ENCODE data around the gene C6orf132. TPM values are rescaled to one million over a fixed set of nuclear protein-coding genes. Genes with fewer than 3 reads are reported as not detected.

Gene C6orf132
- total RNA-seq, 1 donor from 2014 or later, result 5.3 TPM

DNA sequence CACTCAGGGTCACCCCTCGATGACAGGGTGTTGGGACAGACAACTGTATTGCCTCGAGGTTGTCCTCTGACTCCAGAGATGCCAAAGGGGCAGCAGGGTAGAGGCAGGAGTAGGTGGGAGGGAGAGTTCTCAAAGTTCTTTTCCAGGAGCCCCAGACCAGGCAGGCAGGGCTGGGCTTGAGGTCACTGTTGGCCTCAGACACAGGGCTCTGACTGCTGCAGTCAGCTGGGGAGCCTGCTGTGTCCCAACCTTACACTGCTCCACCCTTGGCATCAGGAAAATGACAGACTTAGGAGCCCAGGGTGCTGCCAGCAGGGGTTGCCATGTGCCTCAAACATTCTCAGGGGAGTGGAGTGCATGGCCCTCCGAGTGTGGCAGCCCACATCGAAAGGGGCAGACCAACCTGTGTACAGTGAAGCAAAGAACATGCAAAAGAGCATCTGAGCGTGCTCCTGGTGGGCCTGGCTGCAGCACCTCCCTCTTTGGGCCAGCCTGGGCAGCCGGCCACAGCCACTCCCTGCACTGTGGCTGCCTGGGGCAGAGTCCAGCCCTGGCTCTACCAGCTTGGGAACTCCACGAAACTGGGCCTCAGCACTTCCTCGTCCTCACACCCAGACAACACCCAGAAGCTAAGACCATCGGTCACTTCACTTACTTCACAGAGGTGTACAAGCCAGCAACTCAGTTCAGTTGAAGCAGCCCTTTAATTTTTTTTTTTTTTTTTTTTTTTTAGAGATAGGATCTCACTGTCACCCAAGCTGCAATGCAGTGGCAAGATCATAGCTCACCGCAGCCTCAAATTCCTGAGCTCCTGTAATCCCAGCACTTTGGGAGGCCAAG is 24.0 kb downstream of the C6orf132 start:
- Mint-ChIP-seq H3K27ac (ENCODE audit: unreplicated experiment) (no peak overlapping the region), H3K36me3 (ENCODE audit: low read depth, unreplicated experiment) (peaks cover 2% of the 10 kb centered on the region), H3K4me1 (ENCODE audit: low read depth, unreplicated experiment) (peaks cover 4% of the 10 kb centered on the region), H3K4me3 (ENCODE audit: unreplicated experiment) (no peak overlapping the region), H3K27me3 (ENCODE audit: low read depth, unreplicated experiment) (no peaks in the 10 kb centered on the region), H3K9me3 (ENCODE audit: unreplicated experiment) (no peaks in the 10 kb centered on the region)
- H3K27ac ChIP-seq (ENCODE audit: low read depth, low read length), result no peak overlapping the region
- H4K20me1 ChIP-seq (ENCODE audit: insufficient read depth, low read length), result peaks cover 5% of the 10 kb centered on the region
- no peak for DNase-seq (ENCODE audit: low read depth)
- H3K79me2 ChIP-seq (ENCODE audit: insufficient read depth, low read length), result no peaks in the 10 kb centered on the region
- no peak for TF ChIP-seq EZH2 (IDR thresholded peaks at IDR 0.05; ENCODE audit: insufficient read depth, low read length)
- TF ChIP-seq, protein P1, sequence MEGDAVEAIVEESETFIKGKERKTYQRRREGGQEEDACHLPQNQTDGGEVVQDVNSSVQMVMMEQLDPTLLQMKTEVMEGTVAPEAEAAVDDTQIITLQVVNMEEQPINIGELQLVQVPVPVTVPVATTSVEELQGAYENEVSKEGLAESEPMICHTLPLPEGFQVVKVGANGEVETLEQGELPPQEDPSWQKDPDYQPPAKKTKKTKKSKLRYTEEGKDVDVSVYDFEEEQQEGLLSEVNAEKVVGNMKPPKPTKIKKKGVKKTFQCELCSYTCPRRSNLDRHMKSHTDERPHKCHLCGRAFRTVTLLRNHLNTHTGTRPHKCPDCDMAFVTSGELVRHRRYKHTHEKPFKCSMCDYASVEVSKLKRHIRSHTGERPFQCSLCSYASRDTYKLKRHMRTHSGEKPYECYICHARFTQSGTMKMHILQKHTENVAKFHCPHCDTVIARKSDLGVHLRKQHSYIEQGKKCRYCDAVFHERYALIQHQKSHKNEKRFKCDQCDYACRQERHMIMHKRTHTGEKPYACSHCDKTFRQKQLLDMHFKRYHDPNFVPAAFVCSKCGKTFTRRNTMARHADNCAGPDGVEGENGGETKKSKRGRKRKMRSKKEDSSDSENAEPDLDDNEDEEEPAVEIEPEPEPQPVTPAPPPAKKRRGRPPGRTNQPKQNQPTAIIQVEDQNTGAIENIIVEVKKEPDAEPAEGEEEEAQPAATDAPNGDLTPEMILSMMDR (IDR thresholded peaks at IDR 0.05; ENCODE audit: insufficient read depth, low read depth, low read length), result no peak
- H2AFZ ChIP-seq (ENCODE audit: low read depth, low read length), result no peak overlapping the region
- no peak overlapping the region for H3K4me2 ChIP-seq (ENCODE audit: low read length)
- no peaks in the 10 kb centered on the region for H3K27me3 ChIP-seq (ENCODE audit: insufficient read depth, low read length)
- no peaks in the 10 kb centered on the region for H3K9me3 ChIP-seq (ENCODE audit: insufficient read depth, low read depth, low read length)
- H3K9ac ChIP-seq (ENCODE audit: low read length), result no peak overlapping the region
- no peak for FAIRE-seq
- H3K4me3 ChIP-seq (ENCODE audit: insufficient read depth, low read depth, low read length), result no peak overlapping the region
- no peaks in the 10 kb centered on the region for H3K36me3 ChIP-seq (ENCODE audit: insufficient read depth, low read length)
- H3K4me1 ChIP-seq (ENCODE audit: insufficient read depth, low read length), result peaks cover 8% of the 10 kb centered on the region

- peaks cover 4% of the 10 kb centered on the region for H3K4me1 Mint-ChIP-seq (ENCODE audit: low read depth, unreplicated experiment)
Measured at GRCh38 chr6:42117843-42118161, 24.6 kb downstream of the C6orf132 start.

More at GRCh38 chr6:42117843-42118161, 24.6 kb downstream of the C6orf132 start:
- H3K9me3 ChIP-seq (ENCODE audit: insufficient read depth, low read depth, low read length), result no peaks in the 10 kb centered on the region
- no peaks in the 10 kb centered on the region for H3K9me3 Mint-ChIP-seq (ENCODE audit: unreplicated experiment)
- H3K27ac ChIP-seq (ENCODE audit: low read depth, low read length), result no peak overlapping the region
- DNase-seq (ENCODE audit: low read depth), result no peak
- peaks cover 5% of the 10 kb centered on the region for H4K20me1 ChIP-seq (ENCODE audit: insufficient read depth, low read length)
- no peak for TF ChIP-seq EZH2 (IDR thresholded peaks at IDR 0.05; ENCODE audit: insufficient read depth, low read length)
- TF ChIP-seq, protein P1 (IDR thresholded peaks at IDR 0.05; ENCODE audit: insufficient read depth, low read depth, low read length), result no peak
- no peak overlapping the region for H3K4me3 Mint-ChIP-seq (ENCODE audit: unreplicated experiment)
- no peak overlapping the region for H3K4me3 ChIP-seq (ENCODE audit: insufficient read depth, low read depth, low read length)
- H3K4me2 ChIP-seq (ENCODE audit: low read length), result no peak overlapping the region
- FAIRE-seq, result no peak
- no peak overlapping the region for H2AFZ ChIP-seq (ENCODE audit: low read depth, low read length)
- H3K36me3 Mint-ChIP-seq (ENCODE audit: low read depth, unreplicated experiment), result peaks cover 2% of the 10 kb centered on the region
- H3K4me1 ChIP-seq (ENCODE audit: insufficient read depth, low read length), result peaks cover 8% of the 10 kb centered on the region
- no peak overlapping the region for H3K9ac ChIP-seq (ENCODE audit: low read length)
- no peak overlapping the region for H3K27ac Mint-ChIP-seq (ENCODE audit: unreplicated experiment)
- H3K36me3 ChIP-seq (ENCODE audit: insufficient read depth, low read length), result no peaks in the 10 kb centered on the region
- no peaks in the 10 kb centered on the region for H3K27me3 Mint-ChIP-seq (ENCODE audit: low read depth, unreplicated experiment)
- H3K27me3 ChIP-seq (ENCODE audit: insufficient read depth, low read length), result no peaks in the 10 kb centered on the region
- no peaks in the 10 kb centered on the region for H3K79me2 ChIP-seq (ENCODE audit: insufficient read depth, low read length)

All from astrocyte (in vitro differentiated cells and primary cell).